Mesothelial cell of epicardium (in vitro differentiated cells): ENCODE results near the gene RAD17. TPM values are rescaled to one million over a fixed set of nuclear protein-coding genes. Genes with fewer than 3 reads are reported as not detected.

Source experiments
- DNase-seq, 2 experiments: peaks; one replicate each; pipeline ENCODE4 v3.0.0; 2021; ENCODE audit warnings: low spot score in 2 of 2; ENCODE audit not compliant: unreplicated experiment in 2 of 2
- H3K27ac Mint-ChIP-seq: 2 replicates; pipeline ENCODE4 v1.8.0; 2021; ENCODE audit warnings: mixed read lengths
- H3K27me3 Mint-ChIP-seq: 2 replicates; pipeline ENCODE4 v1.8.0; 2021; ENCODE audit warnings: low read depth, mixed read lengths
- H3K36me3 Mint-ChIP-seq: 2 replicates; pipeline ENCODE4 v1.8.0; 2021; ENCODE audit warnings: mixed read lengths
- H3K4me1 Mint-ChIP-seq: 2 replicates; pipeline ENCODE4 v1.8.0; 2021; ENCODE audit warnings: mixed read lengths
- H3K4me3 Mint-ChIP-seq: 2 replicates; pipeline ENCODE4 v1.8.0; 2021; ENCODE audit warnings: mild to moderate bottlenecking, moderate library complexity, mixed read lengths
- H3K9me3 Mint-ChIP-seq: 2 replicates; pipeline ENCODE4 v1.8.0; 2021; ENCODE audit warnings: mixed read lengths
- total RNA-seq: library from RNA; stranded (reverse); gene quantifications from 3 replicates; pipeline ENCODE4 v1.2.1, GENCODE V29; 2021
- TF ChIP-seq, protein P1 (sequence below): fragments of 200-600 bp; sonication (generic); IDR thresholded peaks from one replicate; pipeline ENCODE4 v1.5.0; 2021; ENCODE audit warnings: antibody characterized with exemption; ENCODE audit not compliant: unreplicated experiment

Gene RAD17
- total RNA-seq, 1 donor from 2014 or later: 31.6 TPM

DNA sequence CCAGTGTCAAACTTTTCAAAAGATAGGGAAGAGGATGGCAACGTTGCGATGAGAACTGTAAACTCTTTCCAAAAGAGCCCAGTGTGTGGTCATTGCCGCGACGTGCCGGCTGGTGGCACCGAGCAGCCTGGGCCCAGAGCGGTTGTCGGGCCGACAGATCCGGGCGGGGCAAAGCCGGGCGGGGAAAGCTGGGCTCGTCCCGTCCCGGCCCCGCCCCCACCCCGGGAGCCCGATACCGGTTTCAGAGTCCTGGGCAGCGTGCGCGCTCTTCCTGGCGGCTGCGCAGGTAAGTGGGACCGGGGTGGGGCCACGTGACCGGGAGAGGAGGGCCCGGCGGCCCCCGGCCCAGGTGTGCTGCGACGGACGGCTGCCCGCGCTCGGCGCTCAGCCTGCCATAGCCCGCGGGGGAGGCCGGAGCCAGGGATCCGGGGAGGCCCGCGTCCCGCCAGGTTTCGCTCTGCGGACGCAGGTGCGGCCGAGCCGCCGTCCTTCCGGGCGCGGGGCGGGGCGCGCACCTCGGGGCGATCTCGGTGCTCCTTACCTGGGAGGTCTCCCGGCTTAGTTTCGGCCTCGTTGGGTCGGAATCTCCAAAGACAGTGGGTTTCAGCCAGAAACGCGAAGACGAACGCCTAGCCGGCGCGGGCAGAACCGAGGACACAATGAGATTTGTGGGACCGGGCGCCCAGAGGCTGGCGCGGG lies 45.4 kb downstream of the RAD17 start, which contains the start of gene MARVELD2:
MARVELD2 (plus strand) TSS at position 232 of the 699 bp plus-strand sequence. CDS start 4,270 bp downstream, outside the sequence.
- Mint-ChIP-seq H3K4me1 (peaks cover 7% of the 10 kb centered on the region), H3K27me3 (peaks cover 25% of the 10 kb centered on the region), H3K9me3 (no peaks in the 10 kb centered on the region), H3K4me3 (peak within 1 kb of the TSS; percentile 90), H3K36me3 (peaks cover 23% of the 10 kb centered on the region), H3K27ac (peak within 1 kb of the TSS; percentile 97)
- peak; percentile 61 to 73 for DNase-seq
- TF ChIP-seq, protein P1, sequence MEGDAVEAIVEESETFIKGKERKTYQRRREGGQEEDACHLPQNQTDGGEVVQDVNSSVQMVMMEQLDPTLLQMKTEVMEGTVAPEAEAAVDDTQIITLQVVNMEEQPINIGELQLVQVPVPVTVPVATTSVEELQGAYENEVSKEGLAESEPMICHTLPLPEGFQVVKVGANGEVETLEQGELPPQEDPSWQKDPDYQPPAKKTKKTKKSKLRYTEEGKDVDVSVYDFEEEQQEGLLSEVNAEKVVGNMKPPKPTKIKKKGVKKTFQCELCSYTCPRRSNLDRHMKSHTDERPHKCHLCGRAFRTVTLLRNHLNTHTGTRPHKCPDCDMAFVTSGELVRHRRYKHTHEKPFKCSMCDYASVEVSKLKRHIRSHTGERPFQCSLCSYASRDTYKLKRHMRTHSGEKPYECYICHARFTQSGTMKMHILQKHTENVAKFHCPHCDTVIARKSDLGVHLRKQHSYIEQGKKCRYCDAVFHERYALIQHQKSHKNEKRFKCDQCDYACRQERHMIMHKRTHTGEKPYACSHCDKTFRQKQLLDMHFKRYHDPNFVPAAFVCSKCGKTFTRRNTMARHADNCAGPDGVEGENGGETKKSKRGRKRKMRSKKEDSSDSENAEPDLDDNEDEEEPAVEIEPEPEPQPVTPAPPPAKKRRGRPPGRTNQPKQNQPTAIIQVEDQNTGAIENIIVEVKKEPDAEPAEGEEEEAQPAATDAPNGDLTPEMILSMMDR: no peak

DNA sequence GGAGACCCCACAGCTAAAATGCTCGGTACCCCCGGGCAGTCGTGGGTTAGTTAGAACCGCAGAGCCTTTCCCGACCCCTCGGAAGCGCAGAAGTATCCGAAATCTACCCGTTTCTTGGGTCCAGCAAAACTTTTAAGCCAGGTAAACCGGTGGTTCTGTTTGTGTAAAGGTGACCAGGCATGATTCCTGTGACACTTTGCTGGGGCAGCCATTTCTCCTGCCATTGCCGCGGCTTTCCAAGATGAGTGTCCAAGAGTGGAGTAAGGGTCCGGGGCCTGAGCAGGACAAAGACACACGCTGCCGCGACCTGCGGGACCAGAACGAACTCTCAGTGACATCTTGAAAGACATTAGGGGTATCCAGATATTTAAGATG lies 46.0 kb downstream of the RAD17 start:
- peak overlapping the region; percentile 97 for H3K27ac Mint-ChIP-seq
- H3K36me3 Mint-ChIP-seq: peaks cover 27% of the 10 kb centered on the region
- H3K4me1 Mint-ChIP-seq: peaks cover 8% of the 10 kb centered on the region
- H3K27me3 Mint-ChIP-seq: peaks cover 25% of the 10 kb centered on the region
- H3K9me3 Mint-ChIP-seq: no peaks in the 10 kb centered on the region
- TF ChIP-seq, protein P1: no peak
- DNase-seq: peak in 1 of 2 experiments; percentile 41
- peak overlapping the region; percentile 90 for H3K4me3 Mint-ChIP-seq

DNA sequence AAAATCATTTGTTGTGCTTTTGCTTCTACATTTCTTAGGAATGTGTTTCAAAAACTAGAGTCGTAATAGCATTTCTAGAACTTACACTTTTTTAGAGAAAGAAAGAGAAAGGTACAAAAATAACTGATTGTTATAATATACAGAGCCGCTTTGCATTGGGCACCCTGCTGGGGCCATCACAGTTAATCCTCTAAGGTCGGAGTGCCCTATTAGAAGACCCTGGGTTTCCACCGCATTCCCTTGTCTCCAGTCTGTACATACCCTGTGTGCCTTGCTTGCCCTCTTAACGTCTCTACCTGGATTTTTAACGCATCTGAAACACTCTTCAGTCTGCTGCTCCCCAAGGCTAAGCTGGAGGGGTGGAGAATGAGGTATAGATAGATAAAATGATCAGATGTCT lies 46.6 kb downstream of the RAD17 start:
- peaks cover 28% of the 10 kb centered on the region for H3K36me3 Mint-ChIP-seq
- H3K4me3 Mint-ChIP-seq: peak overlapping the region; percentile 90
- TF ChIP-seq, protein P1: no peak
- no peaks in the 10 kb centered on the region for H3K9me3 Mint-ChIP-seq
- H3K27me3 Mint-ChIP-seq: peaks cover 25% of the 10 kb centered on the region
- DNase-seq: no peak
- H3K27ac Mint-ChIP-seq: peak overlapping the region; percentile 97
- peaks cover 9% of the 10 kb centered on the region for H3K4me1 Mint-ChIP-seq

DNA sequence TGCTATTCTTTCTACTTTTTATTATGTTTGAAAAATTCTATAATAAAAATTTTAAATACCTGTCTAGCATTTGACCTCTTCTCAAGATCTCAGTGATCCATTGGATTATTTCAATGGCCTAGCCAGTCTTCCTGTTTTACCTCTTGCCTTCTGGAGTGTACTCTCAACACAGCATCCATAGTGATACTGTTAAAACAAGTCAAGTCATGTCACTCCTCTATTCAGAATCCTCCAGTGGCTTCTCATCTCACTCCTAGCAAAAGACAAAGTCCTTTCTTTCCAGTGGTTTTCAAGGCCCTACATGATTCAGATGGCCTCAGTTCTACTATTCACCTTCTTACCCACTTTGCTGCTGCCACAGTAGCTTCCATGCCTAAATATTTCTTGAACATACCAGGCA lies 47.1 kb downstream of the RAD17 start:
- H3K4me3 Mint-ChIP-seq: peak overlapping the region; percentile 90
- TF ChIP-seq, protein P1: no peak
- H3K27me3 Mint-ChIP-seq: peaks cover 25% of the 10 kb centered on the region
- H3K27ac Mint-ChIP-seq: peak overlapping the region; percentile 26
- peaks cover 23% of the 10 kb centered on the region for H3K36me3 Mint-ChIP-seq
- no peak for DNase-seq
- peaks cover 9% of the 10 kb centered on the region for H3K4me1 Mint-ChIP-seq
- H3K9me3 Mint-ChIP-seq: no peaks in the 10 kb centered on the region

DNA sequence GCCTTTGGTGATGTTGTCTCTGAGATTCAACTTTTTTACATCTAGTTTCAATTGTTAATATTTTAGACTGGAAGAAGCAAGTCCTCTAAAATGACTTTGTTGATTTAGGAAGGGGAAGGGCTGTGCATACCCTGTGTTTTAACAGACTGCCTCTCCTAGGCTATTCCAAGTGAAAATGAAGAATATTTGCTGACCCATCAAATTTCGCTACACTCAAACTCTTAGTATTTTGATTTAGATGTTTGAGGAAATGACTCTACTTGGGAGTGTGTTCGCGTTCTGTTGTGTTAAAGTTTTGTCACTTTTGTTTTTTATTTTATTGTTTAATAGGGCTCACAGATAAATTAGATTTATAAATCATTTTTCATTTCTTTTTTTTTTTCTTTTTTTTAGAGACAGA lies 48.9 kb downstream of the RAD17 start:
- TF ChIP-seq, protein P1: no peak
- Mint-ChIP-seq H3K4me1 (peaks cover 9% of the 10 kb centered on the region), H3K27ac (no peak overlapping the region), H3K27me3 (peaks cover 25% of the 10 kb centered on the region), H3K9me3 (peaks cover 6% of the 10 kb centered on the region), H3K36me3 (peaks cover 31% of the 10 kb centered on the region), H3K4me3 (no peak overlapping the region)
- DNase-seq: no peak
